ENCODE results near the gene HBS1L.

GRCh38 chr6:134962421-134962820 is 92.2 kb downstream of the HBS1L start:
- TF ChIP-seq, protein P1, sequence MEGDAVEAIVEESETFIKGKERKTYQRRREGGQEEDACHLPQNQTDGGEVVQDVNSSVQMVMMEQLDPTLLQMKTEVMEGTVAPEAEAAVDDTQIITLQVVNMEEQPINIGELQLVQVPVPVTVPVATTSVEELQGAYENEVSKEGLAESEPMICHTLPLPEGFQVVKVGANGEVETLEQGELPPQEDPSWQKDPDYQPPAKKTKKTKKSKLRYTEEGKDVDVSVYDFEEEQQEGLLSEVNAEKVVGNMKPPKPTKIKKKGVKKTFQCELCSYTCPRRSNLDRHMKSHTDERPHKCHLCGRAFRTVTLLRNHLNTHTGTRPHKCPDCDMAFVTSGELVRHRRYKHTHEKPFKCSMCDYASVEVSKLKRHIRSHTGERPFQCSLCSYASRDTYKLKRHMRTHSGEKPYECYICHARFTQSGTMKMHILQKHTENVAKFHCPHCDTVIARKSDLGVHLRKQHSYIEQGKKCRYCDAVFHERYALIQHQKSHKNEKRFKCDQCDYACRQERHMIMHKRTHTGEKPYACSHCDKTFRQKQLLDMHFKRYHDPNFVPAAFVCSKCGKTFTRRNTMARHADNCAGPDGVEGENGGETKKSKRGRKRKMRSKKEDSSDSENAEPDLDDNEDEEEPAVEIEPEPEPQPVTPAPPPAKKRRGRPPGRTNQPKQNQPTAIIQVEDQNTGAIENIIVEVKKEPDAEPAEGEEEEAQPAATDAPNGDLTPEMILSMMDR (IDR thresholded peaks at IDR 0.05; ENCODE audit: borderline replicate concordance, extremely low read depth, low read length, poor library complexity, severe bottlenecking), result no peak
- TF ChIP-seq EZH2 (IDR thresholded peaks at IDR 0.05; ENCODE audit: borderline replicate concordance, low read depth, low read length, severe bottlenecking), result no peak

Data from DND-41 (cell line).